ENCODE data around the gene XPO5.

Gene XPO5

GRCh38 chr6:43496370-43497128 is 79.3 kb downstream of the XPO5 start:
- TF ChIP-seq TAF1 (IDR thresholded peaks at IDR 0.05; ENCODE audit: borderline replicate concordance, insufficient read depth, low read length) (no peak), POLR2AphosphoS5 (IDR thresholded peaks at IDR 0.05; ENCODE audit: low read depth, low read length) (no peak), SIN3A (IDR thresholded peaks at IDR 0.05; ENCODE audit: borderline replicate concordance, insufficient read depth, low read length) (no peak), FOXP2 (optimal IDR thresholded peaks at IDR 0.05; ENCODE audit: borderline replicate concordance, extremely low read depth, extremely low read length, insufficient read depth) (no peak), REST (IDR thresholded peaks at IDR 0.05; ENCODE audit: insufficient read depth in 1 of 2, low read depth in 2 of 2, low read length in 2 of 2) (no peak)

GRCh38 chr6:43495409-43495941 is 80.4 kb downstream of the XPO5 start:
- no peak for TF ChIP-seq SIN3A (IDR thresholded peaks at IDR 0.05; ENCODE audit: borderline replicate concordance, insufficient read depth, low read length)

GRCh38 chr6:43494766-43495165 is 81.1 kb downstream of the XPO5 start:
- TF ChIP-seq POLR2AphosphoS5 (IDR thresholded peaks at IDR 0.05; ENCODE audit: low read depth, low read length) (no peak), TAF1 (IDR thresholded peaks at IDR 0.05; ENCODE audit: borderline replicate concordance, insufficient read depth, low read length) (no peak), FOXP2 (optimal IDR thresholded peaks at IDR 0.05; ENCODE audit: borderline replicate concordance, extremely low read depth, extremely low read length, insufficient read depth) (no peak), REST (IDR thresholded peaks at IDR 0.05; ENCODE audit: insufficient read depth in 1 of 2, low read depth in 2 of 2, low read length in 2 of 2) (no peak)

GRCh38 chr6:43494321-43494720 is 81.5 kb downstream of the XPO5 start:
- no peak for TF ChIP-seq TAF1 (IDR thresholded peaks at IDR 0.05; ENCODE audit: borderline replicate concordance, insufficient read depth, low read length)
- TF ChIP-seq POLR2AphosphoS5 (IDR thresholded peaks at IDR 0.05; ENCODE audit: low read depth, low read length) = no peak
- TF ChIP-seq SIN3A (IDR thresholded peaks at IDR 0.05; ENCODE audit: borderline replicate concordance, insufficient read depth, low read length) = no peak
- no peak for TF ChIP-seq REST (IDR thresholded peaks at IDR 0.05; ENCODE audit: insufficient read depth in 1 of 2, low read depth in 2 of 2, low read length in 2 of 2)
- TF ChIP-seq FOXP2 (optimal IDR thresholded peaks at IDR 0.05; ENCODE audit: borderline replicate concordance, extremely low read depth, extremely low read length, insufficient read depth) = no peak

GRCh38 chr6:43493833-43494232 is 82.0 kb downstream of the XPO5 start:
- TF ChIP-seq SIN3A (IDR thresholded peaks at IDR 0.05; ENCODE audit: borderline replicate concordance, insufficient read depth, low read length) = no peak
- no peak for TF ChIP-seq POLR2AphosphoS5 (IDR thresholded peaks at IDR 0.05; ENCODE audit: low read depth, low read length)
- TF ChIP-seq FOXP2 (optimal IDR thresholded peaks at IDR 0.05; ENCODE audit: borderline replicate concordance, extremely low read depth, extremely low read length, insufficient read depth) = no peak
- TF ChIP-seq REST (IDR thresholded peaks at IDR 0.05; ENCODE audit: insufficient read depth in 1 of 2, low read depth in 2 of 2, low read length in 2 of 2) = no peak
- TF ChIP-seq TAF1 (IDR thresholded peaks at IDR 0.05; ENCODE audit: borderline replicate concordance, insufficient read depth, low read length) = no peak

Measured in PFSK-1 (cell line).